Stimulated activated CD8-positive, alpha-beta memory T cell treated with anti-CD3 and anti-CD28 coated beads, Interleukin-4, amount 100 ng/mL, for 4 hours (primary cell): Measurements from ENCODE around the gene IMMP1L.

Experiments used
- DNase-seq, 2 donors: peaks; one replicate each; pipeline ENCODE4 v3.0.0-alpha.2; 2020; ENCODE audit warnings: low read depth in 2 of 2, low spot score in 1 of 2

The IMMP1L gene

GRCh38 chr11:31404614-31405013 lies 104.8 kb downstream of the IMMP1L start:
- DNase-seq = no peak

- DNase-seq = no peak
Measured at GRCh38 chr11:31397239-31397834, 112.1 kb downstream of the IMMP1L start.

- DNase-seq = no peak
Measured at GRCh38 chr11:31387379-31387778, 122.0 kb downstream of the IMMP1L start.

- DNase-seq = no peak
Measured at GRCh38 chr11:31383116-31383515, 126.3 kb downstream of the IMMP1L start.
